Adrenal gland (tissue), 5 donors: Measurements from ENCODE around the gene ERC1.

Source experiments
- POLR2A ChIP-seq, 2 donors: fragments of 450-650 bp; IDR thresholded peaks; one replicate each; pipeline ENCODE4 v1.6.1; 2017; ENCODE audit warnings: antibody characterized with exemption in 2 of 2, mild to moderate bottlenecking in 2 of 2, moderate library complexity in 1 of 2
- TF ChIP-seq, protein P1 (sequence below), 6 experiments: fragments of 450-650 bp in 4 of 6; fragments of 200-600 bp in 2 of 6; sonication (generic) in 1 of 6; IDR thresholded peaks; 1 replicate in 5 of 6; 2 replicates in 1 of 6; pipeline versions ENCODE4 v1.5.1 to v1.8.0; 2016 to 2021; ENCODE audit warnings: antibody characterized with exemption in 6 of 6, mild to moderate bottlenecking in 2 of 6, moderate library complexity in 1 of 6
- donor health status: DM: no; HTN: no; CAD: no.

DNA sequence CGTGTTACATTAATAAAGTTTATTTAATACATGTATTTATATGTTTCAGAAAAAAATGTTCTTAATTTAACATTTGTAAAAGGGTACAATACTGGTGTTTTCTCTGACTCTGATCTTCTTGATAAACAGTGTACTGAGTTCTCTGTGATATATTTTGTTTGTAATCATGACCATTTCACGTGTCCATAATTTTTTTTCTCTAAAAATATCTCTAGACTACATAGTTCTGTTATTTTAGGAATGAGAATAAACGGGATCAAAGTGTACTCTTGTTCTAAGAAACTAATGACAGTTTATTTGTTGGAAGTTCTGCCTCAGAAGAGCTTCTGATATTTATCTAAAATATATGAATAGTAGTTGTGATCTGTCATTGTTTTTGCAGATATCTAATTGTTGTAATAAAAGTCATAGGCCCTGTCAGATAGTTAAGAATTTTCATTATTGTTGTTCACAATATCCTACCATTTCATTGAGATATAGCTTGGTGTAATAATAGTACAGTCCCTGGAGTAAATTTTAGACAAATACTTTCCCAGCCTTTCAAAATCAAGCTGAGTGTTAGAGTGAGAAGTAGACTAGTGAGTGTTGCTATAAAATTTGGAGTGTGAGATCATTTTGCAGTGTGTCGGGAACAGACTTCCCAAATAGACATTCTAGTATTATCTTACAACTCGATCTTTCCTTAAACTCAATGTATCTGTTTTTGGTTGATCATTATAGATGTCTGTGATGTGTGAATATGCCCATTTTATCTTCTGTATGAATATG, 86.2 kb downstream of the ERC1 start:
- TF ChIP-seq, protein P1, sequence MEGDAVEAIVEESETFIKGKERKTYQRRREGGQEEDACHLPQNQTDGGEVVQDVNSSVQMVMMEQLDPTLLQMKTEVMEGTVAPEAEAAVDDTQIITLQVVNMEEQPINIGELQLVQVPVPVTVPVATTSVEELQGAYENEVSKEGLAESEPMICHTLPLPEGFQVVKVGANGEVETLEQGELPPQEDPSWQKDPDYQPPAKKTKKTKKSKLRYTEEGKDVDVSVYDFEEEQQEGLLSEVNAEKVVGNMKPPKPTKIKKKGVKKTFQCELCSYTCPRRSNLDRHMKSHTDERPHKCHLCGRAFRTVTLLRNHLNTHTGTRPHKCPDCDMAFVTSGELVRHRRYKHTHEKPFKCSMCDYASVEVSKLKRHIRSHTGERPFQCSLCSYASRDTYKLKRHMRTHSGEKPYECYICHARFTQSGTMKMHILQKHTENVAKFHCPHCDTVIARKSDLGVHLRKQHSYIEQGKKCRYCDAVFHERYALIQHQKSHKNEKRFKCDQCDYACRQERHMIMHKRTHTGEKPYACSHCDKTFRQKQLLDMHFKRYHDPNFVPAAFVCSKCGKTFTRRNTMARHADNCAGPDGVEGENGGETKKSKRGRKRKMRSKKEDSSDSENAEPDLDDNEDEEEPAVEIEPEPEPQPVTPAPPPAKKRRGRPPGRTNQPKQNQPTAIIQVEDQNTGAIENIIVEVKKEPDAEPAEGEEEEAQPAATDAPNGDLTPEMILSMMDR (IDR thresholded peaks at IDR 0.05): no peak
- no peak for TF ChIP-seq POLR2A (IDR thresholded peaks at IDR 0.05)
